GM12874 (cell line): ENCODE data around the gene TOX3.

Experiments used
- CTCF ChIP-seq: IDR thresholded peaks from 2 replicates; pipeline ENCODE4 v1.5.1; 2011; ENCODE audit warnings: low read depth, mild to moderate bottlenecking, control low read depth, low read length, moderate library complexity; ENCODE audit not compliant: insufficient read depth

The TOX3 gene

DNA sequence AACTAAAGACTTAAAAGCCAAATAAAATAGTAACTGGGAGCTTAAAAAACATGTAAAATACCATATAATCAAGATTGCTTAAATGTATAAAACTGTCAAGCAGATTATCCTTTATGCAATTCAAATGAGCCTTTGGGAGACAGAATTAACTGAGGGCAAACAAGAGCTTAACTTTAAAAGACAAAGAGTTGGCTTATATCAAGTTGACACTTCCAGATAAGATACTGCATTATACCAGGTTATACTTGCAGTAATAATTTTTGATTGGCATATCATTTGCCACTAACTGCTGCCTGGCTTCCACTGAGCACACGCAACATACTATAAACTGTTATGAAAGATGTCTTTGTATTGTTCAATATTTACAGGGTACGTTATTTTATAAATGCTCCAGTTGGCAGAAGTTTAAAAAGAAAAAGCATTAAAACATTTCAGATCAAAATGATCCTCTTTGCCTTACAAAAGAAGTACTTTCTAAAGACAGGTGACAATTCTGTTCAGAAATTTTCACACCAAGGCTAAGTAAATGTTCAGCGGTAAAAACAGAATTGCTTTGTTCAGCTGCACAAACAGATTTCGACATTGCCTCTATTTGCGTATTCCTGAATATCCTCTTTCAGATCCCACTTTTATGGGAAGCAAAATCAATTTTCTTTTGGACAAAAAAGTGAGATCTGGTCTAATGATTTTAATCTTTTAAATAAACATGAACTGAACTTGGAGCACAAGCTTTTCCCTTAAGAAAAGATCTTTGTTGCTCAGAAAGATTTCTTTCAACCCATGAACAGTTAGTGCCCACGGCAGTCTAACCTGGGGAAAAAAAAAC is 50.7 kb downstream of the TOX3 start:
- TF ChIP-seq CTCF = no peak

GRCh38 chr16:52494621-52495020 is 52.3 kb downstream of the TOX3 start:
- no peak for TF ChIP-seq CTCF

DNA sequence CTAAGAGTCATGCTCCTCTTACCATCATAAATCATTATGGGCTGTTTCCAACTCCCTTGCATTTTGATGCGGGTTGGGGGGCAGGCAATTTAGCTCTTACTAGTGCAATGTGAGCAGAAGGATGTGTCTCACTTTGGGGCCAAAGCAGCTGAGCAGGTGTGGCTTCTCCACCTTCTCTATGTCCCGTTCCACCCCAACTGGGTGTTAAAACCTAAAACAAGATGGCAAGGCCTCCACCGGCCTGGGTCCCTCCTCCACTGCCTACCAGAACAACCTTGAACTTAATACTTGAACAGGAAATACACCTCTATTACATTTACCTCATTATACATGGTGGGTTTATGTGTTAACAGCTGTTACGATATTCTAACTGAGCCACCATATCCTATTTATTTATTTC is 52.8 kb downstream of the TOX3 start:
- no peak for TF ChIP-seq CTCF

- no peak for TF ChIP-seq CTCF
Observed at GRCh38 chr16:52492789-52493357, 54.1 kb downstream of the TOX3 start.

- no peak for TF ChIP-seq CTCF
Observed at GRCh38 chr16:52491216-52491615, 55.7 kb downstream of the TOX3 start.

GRCh38 chr16:52489894-52490293 is 57.0 kb downstream of the TOX3 start:
- TF ChIP-seq CTCF = no peak

GRCh38 chr16:52488837-52489289 is 58.1 kb downstream of the TOX3 start:
- no peak for TF ChIP-seq CTCF
